ENCODE data around the gene CLPX.

The CLPX gene

DNA sequence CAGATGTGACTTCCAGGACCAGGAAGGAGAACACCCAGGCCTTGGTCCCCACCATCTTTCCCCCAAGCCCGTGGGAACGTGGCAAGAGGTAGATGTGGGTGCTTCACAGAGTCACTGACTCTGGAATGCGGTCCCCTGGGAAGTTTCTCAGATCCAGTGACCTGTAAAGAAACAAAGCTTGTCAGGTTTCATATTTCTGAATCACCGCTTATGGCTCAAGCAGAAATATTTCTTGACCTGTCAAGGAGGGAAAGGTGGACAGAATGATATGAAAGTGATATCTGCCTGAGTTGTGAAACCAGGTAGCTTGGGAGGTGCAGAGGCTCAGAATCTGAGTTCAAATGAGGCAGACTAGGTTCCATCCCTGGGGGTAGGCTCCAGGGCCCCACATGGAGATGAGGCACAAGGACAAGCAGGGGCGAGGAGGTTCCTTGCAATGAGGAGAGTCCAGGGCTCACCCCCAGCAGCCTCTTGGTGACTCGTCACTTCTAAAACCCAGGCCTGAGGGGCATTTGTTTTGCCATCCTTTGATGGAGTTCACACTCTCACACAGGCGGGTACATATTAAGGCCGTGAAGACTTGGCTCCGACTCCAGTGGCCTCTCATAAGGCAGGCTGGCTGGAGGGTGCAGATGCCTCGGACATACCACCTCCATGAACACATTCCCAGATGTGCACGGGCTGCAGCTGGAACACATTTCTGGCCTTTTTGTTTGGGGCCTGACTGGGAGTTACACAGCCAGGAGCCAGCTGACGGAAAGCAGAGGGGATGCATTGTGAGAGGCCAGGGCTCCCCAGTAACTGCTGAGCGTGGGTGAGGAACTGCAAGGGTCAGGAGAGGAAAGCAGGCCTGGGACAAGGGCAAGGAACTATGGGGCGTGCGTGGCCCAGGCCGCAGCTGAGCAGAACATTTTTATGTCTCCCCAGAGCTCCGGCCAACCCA, 24.8 kb upstream of the CLPX start:
- Histone ChIP-seq H3K4me3 (ENCODE audit: low read depth, low read length) (no peak overlapping the region), H3K27ac (no peak overlapping the region), H3K36me3 (replicated peaks) (no peaks in the 10 kb centered on the region), H3K27me3 (replicated peaks) (no peaks in the 10 kb centered on the region)
- TF ChIP-seq, protein P1, sequence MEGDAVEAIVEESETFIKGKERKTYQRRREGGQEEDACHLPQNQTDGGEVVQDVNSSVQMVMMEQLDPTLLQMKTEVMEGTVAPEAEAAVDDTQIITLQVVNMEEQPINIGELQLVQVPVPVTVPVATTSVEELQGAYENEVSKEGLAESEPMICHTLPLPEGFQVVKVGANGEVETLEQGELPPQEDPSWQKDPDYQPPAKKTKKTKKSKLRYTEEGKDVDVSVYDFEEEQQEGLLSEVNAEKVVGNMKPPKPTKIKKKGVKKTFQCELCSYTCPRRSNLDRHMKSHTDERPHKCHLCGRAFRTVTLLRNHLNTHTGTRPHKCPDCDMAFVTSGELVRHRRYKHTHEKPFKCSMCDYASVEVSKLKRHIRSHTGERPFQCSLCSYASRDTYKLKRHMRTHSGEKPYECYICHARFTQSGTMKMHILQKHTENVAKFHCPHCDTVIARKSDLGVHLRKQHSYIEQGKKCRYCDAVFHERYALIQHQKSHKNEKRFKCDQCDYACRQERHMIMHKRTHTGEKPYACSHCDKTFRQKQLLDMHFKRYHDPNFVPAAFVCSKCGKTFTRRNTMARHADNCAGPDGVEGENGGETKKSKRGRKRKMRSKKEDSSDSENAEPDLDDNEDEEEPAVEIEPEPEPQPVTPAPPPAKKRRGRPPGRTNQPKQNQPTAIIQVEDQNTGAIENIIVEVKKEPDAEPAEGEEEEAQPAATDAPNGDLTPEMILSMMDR (IDR thresholded peaks at IDR 0.05; ENCODE audit: low read depth, low read length, missing control alignments): no peak
- no peak for DNase-seq
- in situ Hi-C loops (cut with HindIII; ENCODE audit: low pct_ligation_motif_present, low sequenced_read_pairs): no loop called here

DNA sequence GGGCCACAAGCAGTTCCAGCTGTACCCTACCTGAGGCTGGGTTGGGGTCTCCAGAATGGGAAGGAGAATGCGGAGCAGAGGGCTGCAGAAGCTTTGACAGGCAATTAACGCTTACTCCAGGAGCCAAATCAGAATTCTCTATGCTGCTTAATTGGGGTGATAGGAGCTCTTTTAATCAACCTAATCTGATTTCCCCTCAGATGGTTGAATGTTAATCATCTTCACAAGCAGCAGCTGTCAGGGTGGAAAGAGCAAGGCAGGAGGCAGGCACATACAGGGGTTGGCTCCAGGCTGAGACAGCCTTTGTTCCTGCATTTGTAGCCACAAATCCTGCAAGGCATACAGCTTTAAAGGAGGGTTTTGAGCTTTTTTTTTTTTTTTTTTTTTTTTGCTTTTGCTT, 23.5 kb upstream of the CLPX start:
- Histone ChIP-seq H3K4me3 (ENCODE audit: low read depth, low read length) (no peak overlapping the region), H3K27me3 (replicated peaks) (no peaks in the 10 kb centered on the region), H3K27ac (no peak overlapping the region), H3K36me3 (replicated peaks) (no peaks in the 10 kb centered on the region)
- no peak for DNase-seq
- TF ChIP-seq, protein P1 (IDR thresholded peaks at IDR 0.05; ENCODE audit: low read depth, low read length, missing control alignments): no peak
- in situ Hi-C loops (cut with HindIII; ENCODE audit: low pct_ligation_motif_present, low sequenced_read_pairs): no loop called here

DNA sequence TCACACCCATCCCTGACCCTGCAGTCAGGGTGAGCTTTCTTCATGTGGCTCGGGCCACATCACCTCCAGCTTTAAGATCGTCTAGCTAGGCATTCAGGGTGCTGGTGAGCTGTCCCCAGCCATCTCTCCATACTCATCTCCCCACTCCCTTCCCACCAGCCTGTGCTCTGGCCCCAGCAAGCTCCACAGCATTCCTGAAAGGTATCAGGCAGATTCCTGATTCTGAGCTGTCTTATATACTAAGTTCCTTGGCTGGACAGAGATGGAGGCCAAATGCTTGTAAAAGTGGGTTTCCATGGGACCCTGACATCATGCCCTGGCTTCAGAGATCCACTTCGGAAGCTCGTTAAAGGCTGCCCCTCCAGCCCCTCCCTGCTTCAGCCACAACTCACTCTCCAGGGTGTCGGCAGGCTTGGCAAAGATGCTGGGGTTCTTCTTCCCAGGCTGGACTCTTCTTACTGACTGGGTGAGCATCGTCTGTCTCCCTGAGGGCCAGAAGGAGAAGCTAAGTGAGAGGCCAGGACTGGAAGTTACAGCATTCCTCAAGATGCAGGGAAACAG, 22.2 kb upstream of the CLPX start:
- no peak overlapping the region for H3K27ac ChIP-seq
- no peaks in the 10 kb centered on the region for H3K27me3 ChIP-seq (replicated peaks)
- TF ChIP-seq, protein P1 (IDR thresholded peaks at IDR 0.05; ENCODE audit: low read depth, low read length, missing control alignments): no peak
- H3K36me3 ChIP-seq (replicated peaks): no peaks in the 10 kb centered on the region
- in situ Hi-C loops (cut with HindIII; ENCODE audit: low pct_ligation_motif_present, low sequenced_read_pairs): no loop called here
- no peak overlapping the region for H3K4me3 ChIP-seq (ENCODE audit: low read depth, low read length)
- DNase-seq: no peak

DNA sequence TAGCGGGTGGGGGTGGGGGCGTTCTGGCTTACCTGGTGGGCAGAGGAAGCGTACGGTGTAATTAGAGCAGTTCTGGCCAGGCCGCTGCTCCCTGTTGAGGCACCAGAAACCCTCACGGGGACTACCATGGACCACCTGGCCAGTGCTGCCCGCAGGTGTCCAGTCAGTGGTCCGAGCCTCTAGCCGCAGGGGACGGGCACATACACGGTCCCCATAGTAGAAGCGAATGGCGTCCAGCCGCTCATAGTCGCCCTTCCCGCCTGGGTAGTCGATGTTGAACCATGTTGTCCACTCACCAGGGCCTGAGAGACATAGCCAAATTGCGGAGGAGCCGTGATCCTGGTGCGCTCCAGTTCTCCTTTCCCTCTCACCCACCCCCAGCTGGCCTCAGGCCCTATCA, 21.6 kb upstream of the CLPX start:
- H3K4me3 ChIP-seq (ENCODE audit: low read depth, low read length): no peak overlapping the region
- no peak for DNase-seq
- in situ Hi-C loops (cut with HindIII; ENCODE audit: low pct_ligation_motif_present, low sequenced_read_pairs): no loop called here
- no peaks in the 10 kb centered on the region for H3K27me3 ChIP-seq (replicated peaks)
- H3K27ac ChIP-seq: no peak overlapping the region
- TF ChIP-seq, protein P1 (IDR thresholded peaks at IDR 0.05; ENCODE audit: low read depth, low read length, missing control alignments): no peak
- no peaks in the 10 kb centered on the region for H3K36me3 ChIP-seq (replicated peaks)

DNA sequence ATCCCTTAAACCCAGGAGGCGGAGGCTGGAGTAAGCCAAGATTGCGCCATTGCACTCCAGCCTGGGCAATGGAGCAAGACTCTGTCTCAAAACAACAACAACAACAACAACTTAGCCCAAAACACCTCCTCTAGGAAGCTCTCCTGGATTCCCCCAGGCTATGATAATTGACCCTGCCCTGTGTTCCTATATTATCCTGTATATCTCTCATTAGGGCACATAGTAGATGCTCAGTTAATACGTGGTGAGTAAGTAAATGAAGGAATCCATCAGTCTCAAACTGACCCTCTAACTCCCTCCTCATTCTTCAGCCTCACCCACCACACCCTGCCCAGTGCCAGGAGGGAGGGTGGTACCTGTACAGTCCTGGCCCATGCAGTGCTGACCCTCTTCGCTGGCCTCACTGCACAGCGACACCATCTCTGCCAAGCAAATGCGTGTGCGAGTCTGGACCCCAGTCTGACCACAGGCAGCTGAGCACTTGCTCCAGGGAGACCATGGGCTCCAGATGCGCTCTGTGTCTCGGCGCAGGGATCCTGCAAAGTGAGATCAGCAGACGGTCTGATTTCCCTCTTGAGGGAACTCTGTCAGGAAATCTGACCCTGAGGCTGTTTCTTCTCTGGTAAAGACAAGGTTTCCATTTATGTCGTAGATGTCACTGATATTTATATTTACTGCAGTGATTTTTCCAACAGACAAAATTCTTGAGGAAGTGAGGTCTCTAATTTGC, 20.0 kb upstream of the CLPX start:
- H3K27ac ChIP-seq: no peak overlapping the region
- in situ Hi-C loops (cut with HindIII; ENCODE audit: low pct_ligation_motif_present, low sequenced_read_pairs): no loop called here
- H3K27me3 ChIP-seq (replicated peaks): no peaks in the 10 kb centered on the region
- no peak for DNase-seq
- H3K36me3 ChIP-seq (replicated peaks): no peaks in the 10 kb centered on the region
- H3K4me3 ChIP-seq (ENCODE audit: low read depth, low read length): no peak overlapping the region
- TF ChIP-seq, protein P1 (IDR thresholded peaks at IDR 0.05; ENCODE audit: low read depth, low read length, missing control alignments): no peak
